NCI-H2196 treated with DMSO at 0.1 percent for 48 hours (cell line): ENCODE measurements around the gene PGLYRP2.
"Not testable (repeated sequence)": the region's sequence is repeated elsewhere in the genome, so short reads cannot be mapped to it uniquely, and the experiment has no call there.

ENCODE experiments used
- DNase-seq: peaks from one replicate; lab custom pipeline; 2025; ENCODE audit not compliant: unreplicated experiment; lab: John Stamatoyannopoulos, UW

The PGLYRP2 gene, protein sequence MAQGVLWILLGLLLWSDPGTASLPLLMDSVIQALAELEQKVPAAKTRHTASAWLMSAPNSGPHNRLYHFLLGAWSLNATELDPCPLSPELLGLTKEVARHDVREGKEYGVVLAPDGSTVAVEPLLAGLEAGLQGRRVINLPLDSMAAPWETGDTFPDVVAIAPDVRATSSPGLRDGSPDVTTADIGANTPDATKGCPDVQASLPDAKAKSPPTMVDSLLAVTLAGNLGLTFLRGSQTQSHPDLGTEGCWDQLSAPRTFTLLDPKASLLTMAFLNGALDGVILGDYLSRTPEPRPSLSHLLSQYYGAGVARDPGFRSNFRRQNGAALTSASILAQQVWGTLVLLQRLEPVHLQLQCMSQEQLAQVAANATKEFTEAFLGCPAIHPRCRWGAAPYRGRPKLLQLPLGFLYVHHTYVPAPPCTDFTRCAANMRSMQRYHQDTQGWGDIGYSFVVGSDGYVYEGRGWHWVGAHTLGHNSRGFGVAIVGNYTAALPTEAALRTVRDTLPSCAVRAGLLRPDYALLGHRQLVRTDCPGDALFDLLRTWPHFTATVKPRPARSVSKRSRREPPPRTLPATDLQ

DNA sequence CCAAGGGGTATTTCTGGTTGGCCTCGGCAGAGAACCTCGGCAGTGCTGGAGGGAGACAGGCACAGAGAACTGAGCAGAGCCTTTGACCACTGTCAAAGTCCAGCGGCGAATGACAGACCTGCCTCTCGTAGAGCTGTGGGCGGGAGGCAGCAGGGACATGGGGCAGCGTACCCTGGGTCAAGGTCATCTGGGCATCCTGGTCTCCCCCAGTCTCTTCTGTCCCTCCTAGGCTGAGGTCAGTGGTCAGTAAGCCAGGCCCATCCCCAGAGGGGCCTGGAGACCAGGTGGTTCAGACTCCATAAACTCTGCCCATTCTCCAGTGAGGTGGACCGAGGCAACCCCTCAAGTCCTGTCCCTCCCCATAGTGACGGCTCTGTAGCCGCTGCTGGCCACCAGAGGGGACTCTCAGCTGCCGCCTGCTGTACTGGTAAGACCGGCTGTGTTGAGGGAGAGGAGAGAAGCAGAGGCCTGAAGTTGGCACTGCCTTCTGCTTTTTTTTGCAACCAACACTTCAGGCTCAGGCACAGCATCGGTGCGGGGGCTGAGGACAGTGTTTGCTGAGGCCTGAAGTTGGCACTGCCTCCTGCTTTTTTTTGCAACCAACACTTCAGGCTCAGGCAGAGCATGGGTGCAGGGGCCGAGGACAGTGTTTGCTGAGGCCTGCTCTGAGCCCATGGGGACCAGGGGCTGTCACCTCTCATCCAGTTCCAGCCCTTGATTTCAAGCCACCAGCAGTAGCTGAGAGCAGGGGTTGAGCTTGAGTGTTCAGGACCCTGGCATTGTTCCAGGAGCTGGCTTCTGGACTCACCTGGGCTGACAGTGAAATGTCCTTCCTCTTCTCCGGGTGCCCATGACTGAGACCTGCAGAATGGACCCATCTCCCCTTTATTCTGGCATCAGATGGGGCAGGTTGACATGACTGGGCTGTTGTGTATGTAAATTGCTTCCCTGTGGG, at the start of gene PGLYRP2:
PGLYRP2 (minus strand) TSS at position 111 of the 955 bp plus-strand sequence. CDS start 130 bp downstream, outside the sequence.
- DNase-seq = peak; percentile 45

- DNase-seq = no peak
Observed at GRCh38 chr19:15527705-15528104, 48.4 kb upstream of the PGLYRP2 start.

- DNase-seq = no peak
Observed at GRCh38 chr19:15526408-15526807, 47.1 kb upstream of the PGLYRP2 start.

DNA sequence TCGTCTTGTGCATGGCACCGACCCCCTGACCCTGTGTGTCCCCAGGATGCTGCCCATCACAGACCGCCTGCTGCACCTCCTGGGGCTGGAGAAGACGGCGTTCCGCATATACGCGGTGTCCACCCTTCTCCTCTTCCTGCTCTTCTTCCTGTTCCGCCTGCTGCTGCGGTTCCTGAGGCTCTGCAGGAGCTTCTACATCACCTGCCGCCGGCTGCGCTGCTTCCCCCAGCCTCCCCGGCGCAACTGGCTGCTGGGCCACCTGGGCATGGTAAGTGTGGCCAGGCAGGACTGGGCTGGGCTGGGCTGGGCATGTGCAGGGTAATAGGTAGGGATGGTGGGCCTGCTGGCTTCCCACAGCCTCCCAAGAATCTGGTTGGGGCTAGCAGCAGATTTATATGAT, 46.0 kb upstream of the PGLYRP2 start:
- DNase-seq = no peak

GRCh38 chr19:15524781-15525180, 45.5 kb upstream of the PGLYRP2 start:
- DNase-seq = no peak

DNA sequence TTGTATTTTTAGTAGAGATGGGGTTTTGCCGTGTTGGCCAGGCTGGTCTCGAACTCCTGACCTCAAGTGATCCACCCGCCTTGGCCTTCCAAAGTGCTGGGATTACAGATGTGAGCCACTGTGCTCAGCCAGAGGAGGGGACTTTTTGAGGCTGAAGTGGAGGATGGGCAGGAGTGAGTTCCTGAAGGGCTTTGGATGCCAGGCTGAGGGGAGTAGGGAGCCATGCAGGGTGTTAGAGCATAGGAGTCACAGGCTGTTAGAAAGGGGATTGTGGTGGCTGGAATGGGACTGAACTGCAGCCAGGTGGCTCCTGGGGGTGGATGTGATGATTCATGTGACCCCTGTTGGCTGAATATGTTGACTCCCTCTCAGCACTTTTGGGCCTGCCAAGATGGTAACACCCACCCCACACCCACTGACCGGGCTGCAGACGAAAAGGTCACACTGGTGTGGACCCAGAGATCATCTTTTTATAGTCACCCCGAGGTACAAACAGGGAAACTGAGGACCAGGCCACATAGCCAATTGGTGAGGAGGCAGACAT, 40.2 kb upstream of the PGLYRP2 start:
- no peak for DNase-seq

GRCh38 chr19:15517778-15518177, 38.5 kb upstream of the PGLYRP2 start:
- no peak for DNase-seq

DNA sequence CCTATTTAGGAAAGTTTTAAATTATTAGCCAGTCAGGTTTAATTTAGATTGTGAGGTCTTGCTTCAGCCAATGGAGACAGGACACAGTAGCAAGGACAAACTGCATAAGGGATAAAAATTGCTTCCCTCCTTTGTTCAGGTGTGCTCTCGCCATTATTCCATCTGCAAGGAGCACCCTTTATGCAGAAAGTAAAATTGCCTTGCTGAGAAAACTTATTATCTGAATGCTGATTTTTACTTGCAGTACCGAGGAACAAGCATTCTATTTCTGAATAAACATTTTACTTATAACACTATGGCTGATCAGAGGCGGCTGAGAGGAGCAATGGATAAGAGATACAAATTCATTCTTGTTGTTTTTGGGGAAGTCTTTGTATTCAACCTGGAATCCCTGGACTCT, 37.1 kb upstream of the PGLYRP2 start:
- DNase-seq = no peak

- DNase-seq = not testable (repeated sequence)
Observed at GRCh38 chr19:15515227-15515625, 35.9 kb upstream of the PGLYRP2 start.

DNA sequence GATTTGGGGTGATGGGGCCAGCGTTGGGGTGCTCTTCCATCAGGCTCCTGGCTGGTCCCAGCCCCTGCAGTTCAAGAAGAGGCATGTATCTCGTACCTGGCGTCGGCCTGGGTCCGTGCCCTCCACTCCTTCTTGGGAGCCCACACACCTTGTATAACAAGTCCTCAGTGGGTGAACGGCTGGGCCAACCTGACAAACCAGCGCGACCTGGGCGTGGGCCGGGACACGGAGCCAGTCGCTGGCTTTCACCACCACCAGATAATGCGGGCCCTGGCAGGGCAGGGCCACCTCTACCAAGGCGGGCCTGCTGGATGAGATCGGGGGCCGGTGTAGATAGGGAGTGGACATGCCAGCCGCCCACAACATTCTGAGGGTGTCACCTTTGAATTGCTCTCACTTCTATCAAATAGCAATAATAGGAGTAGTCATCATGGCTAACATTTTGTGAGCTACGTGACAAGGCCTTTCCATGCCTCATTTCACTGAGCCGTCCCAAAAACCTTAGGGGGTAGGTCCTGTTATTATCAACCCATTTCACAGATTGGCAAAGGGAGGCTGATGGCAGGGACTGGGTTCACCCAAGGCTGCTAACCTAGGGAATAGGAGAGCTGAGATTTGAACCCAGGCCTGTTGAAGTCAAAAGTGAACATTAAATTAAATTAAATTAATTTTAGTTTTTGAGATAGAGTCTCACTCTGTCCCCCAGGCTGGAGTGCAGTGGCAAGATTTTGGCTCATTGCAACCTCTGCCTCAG, 32.5 kb upstream of the PGLYRP2 start:
- no peak for DNase-seq

DNA sequence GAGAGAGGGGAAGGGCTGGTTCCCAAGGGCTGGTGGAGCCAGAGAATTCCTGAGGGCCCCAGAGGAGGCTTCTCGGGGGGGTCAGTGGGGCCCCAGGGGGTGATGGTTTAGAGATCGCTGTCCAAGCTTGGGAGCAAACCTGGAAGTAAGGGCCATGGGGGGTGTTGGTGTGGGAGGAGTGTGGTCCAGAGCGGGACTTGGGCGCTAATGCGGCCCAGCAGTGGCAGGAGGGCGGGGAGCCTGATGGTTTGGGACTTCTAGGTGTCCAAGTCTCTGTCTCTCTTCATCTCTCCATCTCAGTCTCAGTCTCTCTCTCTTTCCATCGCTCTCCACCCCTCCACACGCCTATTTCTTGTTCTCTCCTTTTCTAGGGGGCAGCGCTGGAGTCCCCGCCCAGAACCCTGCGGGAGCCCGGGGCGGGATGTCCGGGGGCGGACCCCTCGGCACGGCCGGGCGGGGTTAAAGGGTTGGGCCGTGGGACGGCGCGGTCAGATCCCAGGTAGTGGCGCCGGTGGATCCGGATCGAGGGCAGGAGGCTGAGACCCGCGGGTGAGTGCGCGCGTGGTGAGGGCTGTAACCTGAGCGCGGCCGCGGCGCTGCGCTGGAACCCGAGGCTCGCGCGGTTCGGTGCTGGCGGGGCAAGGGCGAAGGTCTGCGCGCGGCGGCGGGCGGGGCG, 28.9 kb upstream of the PGLYRP2 start, which contains the start of gene CYP4F22:
CYP4F22 (plus strand) TSS at position 491 of the 676 bp plus-strand sequence. CDS start 16,812 bp downstream, outside the sequence.
- DNase-seq = no peak

- DNase-seq = no peak
Observed at GRCh38 chr19:15507068-15508034, 28.1 kb upstream of the PGLYRP2 start.

DNA sequence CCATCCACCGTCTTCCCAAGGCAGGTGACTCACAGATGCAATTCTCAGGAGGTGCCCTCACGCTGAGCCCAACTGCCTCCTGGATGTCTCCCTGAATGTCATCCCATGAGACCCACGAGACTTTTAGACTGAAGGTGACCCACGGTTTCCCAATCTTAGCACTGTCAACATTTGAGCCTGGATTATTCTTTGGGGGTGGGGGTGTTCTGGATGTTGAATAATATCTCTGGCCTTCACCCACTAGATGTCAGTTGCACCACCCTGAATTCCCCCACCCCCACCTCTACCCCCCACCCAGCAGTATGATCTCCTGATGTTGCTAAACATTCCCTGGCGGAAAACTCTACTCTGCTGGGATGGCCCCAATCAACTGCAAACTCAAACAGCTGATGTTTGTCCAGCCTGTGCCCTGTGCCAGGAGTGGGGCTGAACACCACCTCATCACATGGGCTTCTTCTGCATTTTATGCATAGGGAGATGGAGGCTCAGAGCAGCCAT, 26.8 kb upstream of the PGLYRP2 start:
- no peak for DNase-seq

DNA sequence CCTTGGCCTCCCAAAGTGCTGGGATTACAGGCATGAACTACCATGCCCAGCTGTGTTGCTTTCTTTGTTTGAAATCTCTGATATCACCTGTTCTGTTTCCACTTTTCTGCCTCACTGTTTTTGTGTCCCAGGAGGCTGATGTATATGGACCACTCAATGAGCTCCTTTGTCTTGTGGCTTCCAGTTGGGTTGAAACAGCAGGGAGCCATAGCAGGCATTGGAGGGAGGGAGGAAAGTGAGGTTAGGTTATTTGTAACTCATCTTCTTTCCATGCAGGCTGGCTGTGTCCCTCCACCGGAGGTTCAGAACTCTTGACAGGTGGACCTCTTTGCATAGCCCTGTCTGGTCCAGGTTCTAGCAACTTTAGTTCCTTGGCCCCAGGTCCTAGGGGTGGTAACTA, 23.0 kb upstream of the PGLYRP2 start:
- DNase-seq = no peak

- no peak for DNase-seq
Observed at GRCh38 chr19:15501596-15501995, 22.3 kb upstream of the PGLYRP2 start.

DNA sequence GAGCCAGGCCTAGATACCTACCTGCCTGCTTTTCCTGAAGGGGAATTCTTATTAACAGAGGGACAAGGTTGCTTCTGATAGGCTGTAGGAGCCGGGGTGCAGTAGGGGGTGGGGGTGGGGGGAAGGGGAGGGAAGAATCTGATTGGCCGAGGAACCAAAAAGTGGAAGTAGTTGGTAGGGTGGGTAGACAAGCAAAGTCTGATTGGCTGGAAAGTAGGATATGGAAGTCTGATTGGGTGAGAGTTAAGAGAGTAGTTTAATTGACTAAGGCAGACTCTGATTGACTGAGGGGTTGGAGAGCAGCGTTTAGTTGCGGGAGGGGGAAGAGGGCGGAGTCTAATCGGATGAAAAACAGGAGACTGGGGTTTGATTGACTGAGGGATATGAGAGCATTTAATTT, 19.6 kb upstream of the PGLYRP2 start:
- no peak for DNase-seq

DNA sequence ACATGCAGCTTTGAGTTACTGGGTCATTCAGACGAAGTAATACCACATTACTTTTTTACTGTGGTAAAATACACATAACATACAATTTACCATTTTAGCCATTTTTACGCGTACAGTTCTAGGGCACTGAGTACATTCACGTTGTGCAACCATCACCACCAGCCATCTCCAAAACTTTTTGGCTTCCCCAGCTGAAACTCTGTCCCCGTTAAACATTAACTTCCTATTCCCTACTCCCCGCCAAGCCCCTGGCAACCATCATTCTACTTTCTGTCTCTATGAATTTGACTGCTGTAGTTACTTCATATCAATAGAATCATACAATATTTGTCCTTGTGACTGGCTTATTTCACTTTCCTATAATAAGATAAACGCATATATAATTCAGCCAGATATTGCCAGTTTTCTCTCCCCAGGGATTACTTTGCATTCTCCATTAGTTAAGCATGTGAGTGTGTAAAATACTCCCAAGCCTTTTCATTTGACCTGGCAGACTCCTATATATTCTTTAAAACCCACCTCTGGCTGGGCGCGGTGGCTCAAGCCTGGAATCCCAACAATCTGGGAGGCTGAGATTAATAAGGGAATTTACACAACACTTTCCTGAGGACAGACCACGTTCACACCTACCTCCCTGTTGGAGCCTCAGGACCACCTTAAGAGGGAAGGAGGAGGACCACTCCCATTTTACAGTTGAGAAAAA, 19.0 kb upstream of the PGLYRP2 start:
- DNase-seq = no peak

- no peak for DNase-seq
Observed at GRCh38 chr19:15495151-15495550, 15.8 kb upstream of the PGLYRP2 start.
